PC-9 (cell line): ENCODE results near the gene CHP1. TPM values are rescaled to one million over a fixed set of nuclear protein-coding genes. Genes with fewer than 3 reads are reported as not detected.
A peak's percentile ranks its signal among the peaks of the same experiment; 100 is the strongest.
"Not testable (repeated sequence)": the region's sequence is repeated elsewhere in the genome, so short reads cannot be mapped to it uniquely, and the experiment has no call there.

Source experiments
- BruUV-seq: library from RNA; stranded (reverse); fragments of 400-500 nt; replicated peaks from 2 replicates; lab custom pipeline; 2021; lab: Mats Ljungman, UMichigan
- CTCF ChIA-PET: fragments of 300-600 bp; sonication (Branson Sonifier 250); formaldehyde crosslinking; loops from one replicate; lab custom pipeline; 2022; ENCODE audit warnings: antibody characterized with exemption; lab: Charles Lee
- POLR2A ChIA-PET: fragments of 300-600 bp; sonication (Branson Sonifier 250); formaldehyde crosslinking; loops from one replicate; lab custom pipeline; 2022; ENCODE audit warnings: antibody characterized with exemption; ENCODE audit not compliant: unreplicated experiment; lab: Charles Lee
- DNase-seq, 2 experiments: peaks; one replicate each; pipeline versions ENCODE4 v3.0.0 to v3.0.0-alpha.2; 2015 to 2022; ENCODE audit warnings: mixed read lengths in 1 of 2
- H2AFZ ChIP-seq: fragments of 200-600 bp; sonication (generic); 2 replicates; pipeline ENCODE4 v1.8.1; 2017; ENCODE audit warnings: antibody characterized with exemption
- H3F3A ChIP-seq: fragments of 200-600 bp; sonication (generic); 2 replicates; pipeline ENCODE4 v1.8.1; 2017; ENCODE audit warnings: antibody characterized with exemption, mild to moderate bottlenecking, low read depth; ENCODE audit not compliant: insufficient read depth
- H3K27ac ChIP-seq: fragments of 200-600 bp; sonication (generic); 2 replicates; pipeline ENCODE4 v1.6.1; 2016; ENCODE audit warnings: mixed run types
- H3K27me3 ChIP-seq: fragments of 200-600 bp; sonication (generic); 2 replicates; pipeline ENCODE4 v1.6.1; 2016; ENCODE audit warnings: low read depth, mixed run types; ENCODE audit not compliant: insufficient read depth
- H3K36me3 ChIP-seq: fragments of 200-600 bp; sonication (generic); 2 replicates; pipeline ENCODE4 v1.6.1; 2016; ENCODE audit warnings: low read depth, mixed run types
- H3K4me1 ChIP-seq: fragments of 200-600 bp; sonication (generic); replicated peaks from 2 replicates; pipeline ENCODE4 v1.6.1; 2016; ENCODE audit warnings: mixed run types; ENCODE audit not compliant: insufficient read depth
- H3K4me2 ChIP-seq: fragments of 200-600 bp; sonication (generic); 2 replicates; pipeline ENCODE4 v1.6.1; 2017; ENCODE audit warnings: mixed run types
- H3K4me3 ChIP-seq: fragments of 200-600 bp; sonication (generic); 2 replicates; pipeline ENCODE4 v1.6.1; 2016; ENCODE audit warnings: mixed run types
- H3K79me2 ChIP-seq: fragments of 200-600 bp; sonication (generic); 2 replicates; pipeline ENCODE4 v1.6.1; 2017; ENCODE audit warnings: low read depth, mixed run types
- H3K9me2 ChIP-seq: fragments of 200-600 bp; sonication (generic); 2 replicates; pipeline ENCODE4 v1.8.1; 2017; ENCODE audit warnings: mild to moderate bottlenecking; ENCODE audit not compliant: insufficient read depth
- H3K9me3 ChIP-seq: fragments of 200-600 bp; sonication (generic); 2 replicates; pipeline ENCODE4 v1.8.1; 2016; ENCODE audit warnings: low read depth; ENCODE audit not compliant: insufficient read depth
- H4K20me1 ChIP-seq: fragments of 200-600 bp; sonication (generic); 2 replicates; pipeline ENCODE4 v1.8.1; 2017; ENCODE audit not compliant: insufficient read depth
- EZH2 ChIP-seq: fragments of 200-600 bp; sonication (generic); IDR thresholded peaks from 2 replicates; pipeline ENCODE4 v1.8.0; 2017; ENCODE audit warnings: antibody characterized with exemption, low read depth
- intact Hi-C: fragments of 100-400 bp; cut with micrococcal nuclease; formaldehyde crosslinking; loops from one replicate; pipeline ENCODE4 v1.10.0; 2022; ENCODE audit not compliant: unreplicated experiment
- total RNA-seq: library from RNA; stranded (reverse); gene quantifications from 2 replicates; pipeline ENCODE4 v1.2.3, GENCODE V29; 2021
- TF ChIP-seq, protein P1 (sequence below): fragments of 200-600 bp; sonication (generic); conservative IDR thresholded peaks from 2 replicates; pipeline ENCODE4 v1.6.1; 2017; ENCODE audit warnings: mixed run types, antibody characterized with exemption, mild to moderate bottlenecking, moderate library complexity

CHP1 gene
- total RNA-seq, 1 experiment from 2014 or later = 199 TPM

DNA sequence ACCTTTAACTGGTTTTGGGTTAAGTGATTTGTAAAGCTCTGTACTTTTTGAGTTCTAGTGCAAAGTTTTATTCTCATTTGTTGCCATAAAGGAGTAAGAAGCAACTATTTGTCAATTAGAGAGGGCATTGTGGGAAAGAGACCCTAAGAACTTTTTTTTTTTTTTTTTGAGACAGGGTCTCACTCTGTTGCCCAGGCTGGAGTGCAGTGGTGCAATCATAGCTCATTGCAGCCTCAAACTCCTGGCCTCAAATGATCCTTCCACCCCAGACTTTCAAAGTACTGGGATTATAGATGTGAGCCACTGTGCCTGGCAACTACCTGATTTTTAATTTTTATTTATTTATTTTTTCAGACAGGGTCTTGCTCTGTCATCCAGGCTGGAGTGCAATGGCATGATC lies 4.9 kb downstream of the CHP1 start:
- Histone ChIP-seq H3K4me2 (no peak overlapping the region), H3K9me3 (no peaks in the 10 kb centered on the region), H3F3A (peaks cover 14% of the 10 kb centered on the region; the same call in 1 of the 2 replicates), H3K79me2 (peaks cover 75% of the 10 kb centered on the region), H3K9me2 (no peaks in the 10 kb centered on the region), H3K4me3 (no peak overlapping the region), H3K27me3 (no peaks in the 10 kb centered on the region), H2AFZ (no peak overlapping the region), H3K4me1 (peaks cover 27% of the 10 kb centered on the region), H3K36me3 (no peaks in the 10 kb centered on the region), H3K27ac (no peak overlapping the region), H4K20me1 (no peaks in the 10 kb centered on the region)
- CTCF ChIA-PET = no interaction called here
- no peak for DNase-seq
- no peak for TF ChIP-seq EZH2
- TF ChIP-seq, protein P1, sequence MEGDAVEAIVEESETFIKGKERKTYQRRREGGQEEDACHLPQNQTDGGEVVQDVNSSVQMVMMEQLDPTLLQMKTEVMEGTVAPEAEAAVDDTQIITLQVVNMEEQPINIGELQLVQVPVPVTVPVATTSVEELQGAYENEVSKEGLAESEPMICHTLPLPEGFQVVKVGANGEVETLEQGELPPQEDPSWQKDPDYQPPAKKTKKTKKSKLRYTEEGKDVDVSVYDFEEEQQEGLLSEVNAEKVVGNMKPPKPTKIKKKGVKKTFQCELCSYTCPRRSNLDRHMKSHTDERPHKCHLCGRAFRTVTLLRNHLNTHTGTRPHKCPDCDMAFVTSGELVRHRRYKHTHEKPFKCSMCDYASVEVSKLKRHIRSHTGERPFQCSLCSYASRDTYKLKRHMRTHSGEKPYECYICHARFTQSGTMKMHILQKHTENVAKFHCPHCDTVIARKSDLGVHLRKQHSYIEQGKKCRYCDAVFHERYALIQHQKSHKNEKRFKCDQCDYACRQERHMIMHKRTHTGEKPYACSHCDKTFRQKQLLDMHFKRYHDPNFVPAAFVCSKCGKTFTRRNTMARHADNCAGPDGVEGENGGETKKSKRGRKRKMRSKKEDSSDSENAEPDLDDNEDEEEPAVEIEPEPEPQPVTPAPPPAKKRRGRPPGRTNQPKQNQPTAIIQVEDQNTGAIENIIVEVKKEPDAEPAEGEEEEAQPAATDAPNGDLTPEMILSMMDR = no peak
- no TSS peak for BruUV-seq
- intact Hi-C loops = no loop called here
- POLR2A ChIA-PET = no interaction called here

DNA sequence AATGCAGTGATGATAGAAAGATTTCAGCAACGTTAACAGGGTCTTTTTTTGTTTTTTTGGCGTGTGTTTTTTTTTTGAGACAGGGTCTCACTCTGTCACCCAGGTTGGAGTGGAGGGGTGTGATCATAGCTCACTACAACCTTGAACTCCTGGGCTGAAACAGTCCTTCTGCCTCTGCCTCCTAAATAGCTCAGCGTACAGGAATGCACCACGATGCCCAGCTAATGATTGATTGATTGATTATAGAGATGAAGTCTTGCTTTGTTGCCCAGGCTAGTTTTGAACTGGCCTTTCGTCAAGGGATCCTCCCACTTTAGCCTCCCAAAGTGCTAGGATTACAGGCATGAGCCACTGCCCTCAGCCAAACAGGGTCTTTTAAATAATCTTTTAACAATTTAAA lies 7.0 kb downstream of the CHP1 start:
- Histone ChIP-seq H3K79me2 (peaks cover 60% of the 10 kb centered on the region), H3F3A (peaks cover 7% of the 10 kb centered on the region; the same call in 1 of the 2 replicates), H3K4me3 (no peak overlapping the region), H3K27ac (no peak overlapping the region), H3K36me3 (no peaks in the 10 kb centered on the region), H3K4me1 (peaks cover 17% of the 10 kb centered on the region), H3K9me2 (no peaks in the 10 kb centered on the region), H3K4me2 (no peak overlapping the region), H4K20me1 (no peaks in the 10 kb centered on the region), H2AFZ (no peak overlapping the region), H3K9me3 (no peaks in the 10 kb centered on the region), H3K27me3 (no peaks in the 10 kb centered on the region)
- TF ChIP-seq, protein P1 = no peak
- TF ChIP-seq EZH2 = no peak
- ChIA-PET POLR2A (interaction anchor here (0.7 kb wide), 1 partner anchor 18 kb away, joined by 3 read pairs; no protein-coding TSS in a partner anchor), CTCF (no interaction called here)
- no TSS peak for BruUV-seq
- intact Hi-C loops = no loop called here
- DNase-seq = no peak

DNA sequence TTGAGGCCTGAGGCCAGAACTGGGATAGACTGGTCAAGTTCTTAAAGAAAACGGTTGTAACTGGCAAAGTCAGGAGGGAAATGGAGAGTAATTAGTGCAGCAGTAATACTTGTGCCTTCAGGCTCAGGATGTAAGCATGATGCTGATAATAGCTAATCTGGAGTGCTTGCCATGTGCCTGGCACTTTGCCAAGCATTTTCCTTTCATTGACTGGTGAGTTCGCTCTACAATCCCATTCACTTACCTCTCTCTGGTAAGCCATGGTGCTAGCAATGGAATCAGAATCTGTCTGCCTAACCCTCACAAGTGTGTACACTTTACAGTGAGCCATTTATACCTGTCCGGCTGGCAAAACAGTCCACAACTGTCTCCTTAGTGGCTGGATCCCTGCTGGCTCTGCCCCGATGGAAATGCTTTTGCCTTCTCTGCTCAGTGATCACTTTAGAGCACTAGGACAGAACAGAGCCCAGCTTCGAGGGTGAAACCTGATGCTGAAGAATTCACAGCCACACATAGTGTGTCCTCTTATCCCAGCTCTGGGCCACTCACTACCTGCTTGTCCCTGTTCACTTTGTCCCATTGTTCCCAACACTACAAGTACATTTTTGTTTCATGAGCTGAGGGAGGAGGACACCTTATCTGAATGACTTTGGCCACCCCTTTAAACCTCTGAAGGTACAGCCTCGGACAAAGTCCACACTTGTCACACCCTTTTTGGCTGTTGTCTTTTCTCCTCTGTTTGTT lies 10.3 kb downstream of the CHP1 start:
- Histone ChIP-seq H4K20me1 (no peaks in the 10 kb centered on the region), H3K9me2 (no peaks in the 10 kb centered on the region), H3K4me3 (no peak overlapping the region), H3K4me1 (no peaks in the 10 kb centered on the region), H3K79me2 (peaks cover 28% of the 10 kb centered on the region), H3K9me3 (no peaks in the 10 kb centered on the region), H3K27me3 (no peaks in the 10 kb centered on the region), H3F3A (no peaks in the 10 kb centered on the region), H3K27ac (no peak overlapping the region), H3K4me2 (no peak overlapping the region), H2AFZ (no peak overlapping the region), H3K36me3 (no peaks in the 10 kb centered on the region)
- CTCF ChIA-PET = no interaction called here
- intact Hi-C loops = no loop called here
- no peak for DNase-seq
- no TSS peak for BruUV-seq
- TF ChIP-seq, protein P1 = no peak
- TF ChIP-seq EZH2 = no peak
- POLR2A ChIA-PET = interaction anchor here (0.6 kb wide), 1 partner anchor 270 kb away, joined by 6 read pairs; no protein-coding TSS in a partner anchor

DNA sequence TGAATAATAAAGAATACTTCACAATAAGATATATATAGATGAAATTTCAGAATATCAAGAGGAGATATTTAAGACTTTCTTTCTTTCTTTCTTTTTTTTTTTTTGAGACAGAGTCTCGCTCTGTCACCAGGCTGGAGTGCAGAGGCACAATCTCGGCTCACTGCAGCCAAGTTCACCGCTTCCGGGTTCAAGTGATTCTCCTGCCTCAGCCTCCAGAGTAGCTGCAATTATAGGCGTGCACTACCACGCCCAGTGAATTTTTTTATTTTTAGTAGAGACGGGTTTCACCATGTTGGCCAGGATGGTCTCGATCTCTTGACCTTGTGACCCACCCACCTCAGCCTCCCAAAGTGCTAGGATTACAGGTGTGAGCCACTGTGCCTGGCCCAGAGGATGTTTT lies 19.7 kb downstream of the CHP1 start:
- Histone ChIP-seq H3K79me2 (peaks cover 23% of the 10 kb centered on the region; the same call in 1 of the 2 replicates), H3K27ac (peak overlapping the region; percentile 83; the same call in 1 of the 2 replicates), H3K36me3 (0 out of 2 replicates have a peak, but pooled peaks cover 12% of the 10 kb centered on the region), H3K4me1 (peaks cover 34% of the 10 kb centered on the region), H3F3A (peaks cover 26% of the 10 kb centered on the region)
- H2AFZ ChIP-seq, CTCF ChIA-PET, intact Hi-C loops, DNase-seq, H3K4me3 ChIP-seq, H3K27me3 ChIP-seq, H3K4me2 ChIP-seq, H3K9me3 ChIP-seq, H3K9me2 ChIP-seq, BruUV-seq, H4K20me1 ChIP-seq, POLR2A ChIA-PET: not testable (repeated sequence)
